DND-41 (cell line): Measurements from ENCODE around the gene PLA2G4E.

ENCODE experiments used
- ATAC-seq: fragments of 200-7000 bp; cut with Tn5 transposase; 3 replicates; pipeline ENCODE4 v1.9.1; 2021; ENCODE audit warnings: low read depth; ENCODE audit not compliant: insufficient read depth
- DNase-seq: peaks from one replicate; pipeline ENCODE4 v3.0.0-alpha.2; 2020
- H2AFZ ChIP-seq: 2 replicates; pipeline ENCODE4 v1.6.0; 2012; ENCODE audit warnings: low read depth, low read length
- H3K27ac ChIP-seq: 2 replicates; pipeline ENCODE4 v1.5.1; 2012; ENCODE audit warnings: low read length, inconsistent platforms
- H3K27me3 ChIP-seq: fragments of 200-600 bp; sonication (generic); 2 replicates; pipeline ENCODE4 v1.6.0; 2012; ENCODE audit warnings: low read length, mild to moderate bottlenecking, inconsistent platforms; ENCODE audit not compliant: insufficient read depth, poor library complexity
- H3K36me3 ChIP-seq: 2 replicates; pipeline ENCODE4 v1.5.1; 2012; ENCODE audit warnings: low read length, inconsistent platforms; ENCODE audit not compliant: insufficient read depth
- H3K4me1 ChIP-seq: 2 replicates; pipeline ENCODE4 v1.5.1; 2012; ENCODE audit warnings: mild to moderate bottlenecking, low read length; ENCODE audit not compliant: insufficient read depth
- H3K4me2 ChIP-seq: 2 replicates; pipeline ENCODE4 v1.6.0; 2012; ENCODE audit warnings: mild to moderate bottlenecking, moderate library complexity, low read length, inconsistent platforms; ENCODE audit not compliant: insufficient read depth
- H3K4me3 ChIP-seq, 2 experiments: fragments of 200-600 bp in 1 of 2; shearing (Covaris generic) in 1 of 2; 2 replicates each; pipeline ENCODE4 v1.5.1; 2012 to 2016; ENCODE audit warnings: inconsistent platforms in 2 of 2, low read length in 2 of 2, mild to moderate bottlenecking in 2 of 2, low read depth in 1 of 2, moderate library complexity in 1 of 2
- H3K79me2 ChIP-seq: 2 replicates; pipeline ENCODE4 v1.6.0; 2012; ENCODE audit warnings: low read length, inconsistent platforms; ENCODE audit not compliant: insufficient read depth
- H3K9ac ChIP-seq: 2 replicates; pipeline ENCODE4 v1.6.0; 2012; ENCODE audit warnings: low read depth, mild to moderate bottlenecking, inconsistent platforms, low read length, moderate library complexity
- H3K9me3 ChIP-seq: 2 replicates; pipeline ENCODE4 v1.5.1; 2012; ENCODE audit warnings: low read length, moderate library complexity, mild to moderate bottlenecking, inconsistent platforms; ENCODE audit not compliant: insufficient read depth, severe bottlenecking
- H4K20me1 ChIP-seq: 2 replicates; pipeline ENCODE4 v1.6.0; 2012; ENCODE audit warnings: low read length; ENCODE audit not compliant: insufficient read depth
- CTCF ChIP-seq: IDR thresholded peaks from 2 replicates; pipeline ENCODE4 v1.5.1; 2012; ENCODE audit warnings: borderline replicate concordance, low read length, moderate library complexity, mild to moderate bottlenecking; ENCODE audit not compliant: poor library complexity, severe bottlenecking; ENCODE audit errors: extremely low read depth
- EZH2 ChIP-seq: IDR thresholded peaks from 3 replicates; pipeline ENCODE4 v1.6.1; 2012; ENCODE audit warnings: borderline replicate concordance, low read depth, mild to moderate bottlenecking, moderate library complexity, low read length, inconsistent platforms; ENCODE audit not compliant: severe bottlenecking

PLA2G4E gene

GRCh38 chr15:42001236-42001635, 19.6 kb downstream of the PLA2G4E start:
- ATAC-seq, result no peak
- no peak for DNase-seq
- H3K27ac ChIP-seq, result no peak overlapping the region
- no peak overlapping the region for H3K4me3 ChIP-seq
- H2AFZ ChIP-seq, result no peak overlapping the region
- no peaks in the 10 kb centered on the region for H3K36me3 ChIP-seq
- no peaks in the 10 kb centered on the region for H3K4me1 ChIP-seq
- H3K79me2 ChIP-seq, result no peaks in the 10 kb centered on the region
- H3K9me3 ChIP-seq, result no peaks in the 10 kb centered on the region
- H3K9ac ChIP-seq, result no peak overlapping the region
- peaks cover 2% of the 10 kb centered on the region for H3K27me3 ChIP-seq
- no peak overlapping the region for H3K4me2 ChIP-seq
- TF ChIP-seq EZH2, result no peak
- no peak for TF ChIP-seq CTCF
- no peaks in the 10 kb centered on the region for H4K20me1 ChIP-seq

GRCh38 chr15:41999290-42000285, 21.3 kb downstream of the PLA2G4E start:
- DNase-seq, result no peak
- no peak for ATAC-seq
- H3K36me3 ChIP-seq, result no peaks in the 10 kb centered on the region
- H3K9me3 ChIP-seq, result no peaks in the 10 kb centered on the region
- no peak overlapping the region for H3K27ac ChIP-seq
- TF ChIP-seq CTCF (no peak), EZH2 (no peak)
- H3K9ac ChIP-seq, result no peak overlapping the region
- no peaks in the 10 kb centered on the region for H3K79me2 ChIP-seq
- peaks cover 2% of the 10 kb centered on the region for H3K27me3 ChIP-seq
- no peak overlapping the region for H3K4me3 ChIP-seq
- no peak overlapping the region for H2AFZ ChIP-seq
- no peaks in the 10 kb centered on the region for H3K4me1 ChIP-seq
- H3K4me2 ChIP-seq, result no peak overlapping the region
- no peaks in the 10 kb centered on the region for H4K20me1 ChIP-seq

GRCh38 chr15:41997845-41998244, 23.0 kb downstream of the PLA2G4E start:
- no peak overlapping the region for H3K9ac ChIP-seq
- DNase-seq (no peak), ATAC-seq (no peak)
- no peaks in the 10 kb centered on the region for H3K36me3 ChIP-seq
- no peak overlapping the region for H3K4me2 ChIP-seq
- no peak overlapping the region for H3K4me3 ChIP-seq
- TF ChIP-seq EZH2, result no peak
- TF ChIP-seq CTCF, result no peak
- H3K9me3 ChIP-seq, result no peaks in the 10 kb centered on the region
- H3K27me3 ChIP-seq, result no peaks in the 10 kb centered on the region
- no peak overlapping the region for H2AFZ ChIP-seq
- H4K20me1 ChIP-seq, result no peaks in the 10 kb centered on the region
- H3K27ac ChIP-seq, result no peak overlapping the region
- H3K4me1 ChIP-seq, result no peaks in the 10 kb centered on the region
- H3K79me2 ChIP-seq, result no peaks in the 10 kb centered on the region
